ENCODE results near the gene NAGLU.

GRCh38 chr17:42541041-42541833 lies 5.2 kb downstream of the NAGLU start:
- TF ChIP-seq CTCF (conservative IDR thresholded peaks at IDR 0.05 in 1 of 2, IDR thresholded peaks at IDR 0.05 in 1 of 2; ENCODE audit: extremely low read depth in 1 of 2, insufficient read depth in 1 of 2, low read depth in 1 of 2, low read length in 2 of 2) (no peak), EZH2 (IDR thresholded peaks at IDR 0.05; ENCODE audit: borderline replicate concordance, low read length) (no peak)

All from mammary epithelial cell (primary cell).